ENCODE measurements around the gene QSOX2. TPM values are rescaled to one million over a fixed set of nuclear protein-coding genes. Genes with fewer than 3 reads are reported as not detected.

Gene QSOX2
- total and polyA plus RNA-seq, 2 experiments from 2014 or later = 9.2 to 29.2 TPM

GRCh38 chr9:136252281-136252680 lies 6.7 kb upstream of the QSOX2 start:
- H3K27ac Mint-ChIP-seq = no peak overlapping the region
- H4K20me1 ChIP-seq (replicated peaks; ENCODE audit: insufficient read depth) = no peaks in the 10 kb centered on the region
- TF ChIP-seq STAT1 (IDR thresholded peaks at IDR 0.05; ENCODE audit: unreplicated experiment) (no peak), EZH2 (IDR thresholded peaks at IDR 0.05; ENCODE audit: low read depth, unreplicated experiment) (no peak), CTCF (conservative IDR thresholded peaks at IDR 0.05; ENCODE audit: low read depth in 2 of 2) (no peak), ETS1 (IDR thresholded peaks at IDR 0.05) (no peak), ZNF331 (CRISPR knock-in tag; IDR thresholded peaks at IDR 0.05; ENCODE audit: low read depth) (no peak), ZNF462 (CRISPR knock-in tag; IDR thresholded peaks at IDR 0.05) (no peak), ZNF114 (CRISPR knock-in tag; IDR thresholded peaks at IDR 0.05) (no peak), EZH2phosphoT487 (IDR thresholded peaks at IDR 0.05; ENCODE audit: unreplicated experiment) (no peak), CREB1 (CRISPR knock-in tag; IDR thresholded peaks at IDR 0.05; ENCODE audit: low read depth) (no peak), POLR2AphosphoS5 (IDR thresholded peaks at IDR 0.05; ENCODE audit: low read depth) (no peak), JUNB (IDR thresholded peaks at IDR 0.05; ENCODE audit: unreplicated experiment) (no peak)
- H3K79me2 ChIP-seq (replicated peaks; ENCODE audit: insufficient read depth) = no peaks in the 10 kb centered on the region
- no peaks in the 10 kb centered on the region for H3K36me3 ChIP-seq (ENCODE audit: insufficient read depth)
- no peaks in the 10 kb centered on the region for H3K36me3 Mint-ChIP-seq (ENCODE audit: low read depth)
- H3K27ac ChIP-seq (ENCODE audit: low read depth) = no peak overlapping the region
- no peaks in the 10 kb centered on the region for H3K9me3 Mint-ChIP-seq
- H2AFZ ChIP-seq = no peak overlapping the region
- H3K9me2 ChIP-seq (ENCODE audit: insufficient read depth) = no peaks in the 10 kb centered on the region
- H3K4me2 ChIP-seq = no peak overlapping the region
- no peaks in the 10 kb centered on the region for H3K27me3 ChIP-seq (ENCODE audit: insufficient read depth)
- H3K4me1 ChIP-seq (ENCODE audit: insufficient read depth) = no peaks in the 10 kb centered on the region
- no peak overlapping the region for H3K4me3 ChIP-seq
- DNase-seq (ENCODE audit: low spot score) (no peak), ATAC-seq (no peak)
- H3K4me1 Mint-ChIP-seq = peaks cover 9% of the 10 kb centered on the region
- H3K27me3 Mint-ChIP-seq (ENCODE audit: insufficient read depth, low read depth, poor library complexity) = peaks cover 12% of the 10 kb centered on the region
- no peaks in the 10 kb centered on the region for H3F3A ChIP-seq (replicated peaks; ENCODE audit: low read depth)
- H3K4me3 Mint-ChIP-seq = no peak overlapping the region
